Body of pancreas (tissue), 4 donors: ENCODE results near the gene ERMP1.

Source experiments
- CTCF ChIP-seq, 7 experiments: fragments of 450-650 bp in 4 of 7; fragments of 200-600 bp in 3 of 7; sonication (generic) in 3 of 7; IDR thresholded peaks; one replicate each; pipeline ENCODE4 v1.5.1; 2016 to 2019; ENCODE audit warnings: antibody characterized with exemption in 7 of 7
- POLR2A ChIP-seq, 3 donors: fragments of 450-650 bp; IDR thresholded peaks; one replicate each; pipeline ENCODE4 v1.6.1; 2016; ENCODE audit warnings: antibody characterized with exemption in 3 of 3, mild to moderate bottlenecking in 2 of 3

- TF ChIP-seq CTCF (IDR thresholded peaks at IDR 0.05) (no peak), POLR2A (IDR thresholded peaks at IDR 0.05) (no peak)
Measured at GRCh38 chr9:5876026-5876425, 43.1 kb upstream of the ERMP1 start.
